ENCODE measurements around the gene RPL26.

The RPL26 gene

GRCh38 chr17:8341456-8341855 is 41.5 kb downstream of the RPL26 start:
- no peak for TF ChIP-seq CTCF (IDR thresholded peaks at IDR 0.05; ENCODE audit: borderline replicate concordance, insufficient read depth, low read depth, low read length)
- no peak overlapping the region for H3K4me3 ChIP-seq (ENCODE audit: low read depth, low read length)

GRCh38 chr17:8339540-8339939 is 43.5 kb downstream of the RPL26 start, which contains the start of gene ODF4:
Gene ODF4, plus strand, starts transcription at chr17:8339840. Its CDS starts 212 bp downstream, at chr17:8340052.
- no peak within 1 kb of the TSS for H3K4me3 ChIP-seq (ENCODE audit: low read depth, low read length)
- TF ChIP-seq CTCF (IDR thresholded peaks at IDR 0.05; ENCODE audit: borderline replicate concordance, insufficient read depth, low read depth, low read length) = no peak

- no peak for TF ChIP-seq CTCF (IDR thresholded peaks at IDR 0.05; ENCODE audit: borderline replicate concordance, insufficient read depth, low read depth, low read length)
- H3K4me3 ChIP-seq (ENCODE audit: low read depth, low read length) = no peak overlapping the region
These were observed 44.2 kb downstream of the RPL26 start for GRCh38 chr17:8338753-8339140.

GRCh38 chr17:8337802-8338752 is 44.9 kb downstream of the RPL26 start:
- no peak for TF ChIP-seq CTCF (IDR thresholded peaks at IDR 0.05; ENCODE audit: borderline replicate concordance, insufficient read depth, low read depth, low read length)
- no peak overlapping the region for H3K4me3 ChIP-seq (ENCODE audit: low read depth, low read length)

- no peak for TF ChIP-seq CTCF (IDR thresholded peaks at IDR 0.05; ENCODE audit: borderline replicate concordance, insufficient read depth, low read depth, low read length)
- no peak overlapping the region for H3K4me3 ChIP-seq (ENCODE audit: low read depth, low read length)
These were observed 49.7 kb downstream of the RPL26 start for GRCh38 chr17:8333281-8333680.

GRCh38 chr17:8332688-8333087 is 50.3 kb downstream of the RPL26 start:
- TF ChIP-seq CTCF (IDR thresholded peaks at IDR 0.05; ENCODE audit: borderline replicate concordance, insufficient read depth, low read depth, low read length) = no peak
- no peak overlapping the region for H3K4me3 ChIP-seq (ENCODE audit: low read depth, low read length)

- no peak for TF ChIP-seq CTCF (IDR thresholded peaks at IDR 0.05; ENCODE audit: borderline replicate concordance, insufficient read depth, low read depth, low read length)
- H3K4me3 ChIP-seq (ENCODE audit: low read depth, low read length) = no peak overlapping the region
These were observed 50.9 kb downstream of the RPL26 start for GRCh38 chr17:8332128-8332527.
